ENCODE data around the gene MB21D2. TPM values are rescaled to one million over a fixed set of nuclear protein-coding genes. Genes with fewer than 3 reads are reported as not detected.

Gene MB21D2
- total and polyA plus RNA-seq, 2 of the 8 experiments (the other 6 are each of a cell fraction or from before 2014, with no cell fraction given) = 10.0 to 21.0 TPM

DNA sequence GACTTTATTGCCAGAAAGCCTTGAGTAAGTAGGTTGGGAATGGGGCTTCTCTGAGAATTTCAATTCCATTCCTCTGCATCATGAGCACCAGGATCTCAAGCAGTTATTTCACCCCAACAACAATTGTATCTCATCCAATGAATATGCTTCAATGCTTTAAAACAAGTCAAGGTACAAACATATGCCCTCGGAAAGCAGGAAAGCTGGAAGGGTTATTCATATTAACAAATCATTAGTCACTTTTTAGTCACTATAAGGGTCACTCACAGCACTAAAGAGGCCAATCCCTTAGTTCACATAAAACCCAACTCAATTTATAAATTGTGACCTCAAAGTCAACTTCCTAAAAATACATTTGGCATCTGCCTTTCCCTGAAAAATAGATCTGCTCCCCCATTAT lies 16.2 kb downstream of the MB21D2 start:
- H3K18ac ChIP-seq (ENCODE audit: extremely low read depth, low read length) = no peak overlapping the region
- DNase-seq (ENCODE audit: low read depth in 1 of 2, low spot score in 2 of 2) (no peak), FAIRE-seq (no peak)
- 90% methylated on average over 1 of the region's 1 CpG; no CpG with 5 or more reads in 1 of the 2 experiments for WGBS, 2 experiments (ENCODE audit: extremely low coverage in 1 of 2, insufficient coverage in 1 of 2, insufficient read length in 1 of 2, insufficient replicate concordance in 2 of 2, low coverage in 1 of 2, low lambda C conversion rate in 2 of 2, missing lambda C conversion rate in 1 of 2)
- no peak overlapping the region for H3K4me3 ChIP-seq (ENCODE audit: extremely low read depth in 1 of 4, insufficient read depth in 2 of 4, low read depth in 3 of 4, low read length in 4 of 4)
- H4K8ac ChIP-seq (ENCODE audit: extremely low read depth, insufficient read depth, low read length) = no peak overlapping the region
- peaks cover 6% of the 10 kb centered on the region; the same call in 1 of the 2 replicates for H3K79me1 ChIP-seq (ENCODE audit: low read depth, low read length)
- peaks cover 0 to 3% (median under 1%) of the 10 kb centered on the region in 4 experiments; a peak in 3 of 7 replicates for H3K4me1 ChIP-seq (replicated peaks in 1 of 4; ENCODE audit: control insufficient read depth in 3 of 4, insufficient read depth in 4 of 4, low read length in 3 of 4)
- H2BK20ac ChIP-seq (ENCODE audit: low read length) = no peak overlapping the region
- H4K5ac ChIP-seq (ENCODE audit: insufficient read length, low read depth, low read length) = no peak overlapping the region
- no peak overlapping the region for H2BK15ac ChIP-seq (ENCODE audit: low read length)
- no peaks in the 10 kb centered on the region for H3K23me2 ChIP-seq (ENCODE audit: low read depth, low read length)
- peaks cover 0 to 4% of the 10 kb centered on the region in 2 experiments for H4K20me1 ChIP-seq (replicated peaks in 1 of 2; ENCODE audit: control insufficient read depth in 1 of 2, insufficient read depth in 2 of 2, low read length in 2 of 2)
- peaks cover 8 to 9% of the 10 kb centered on the region in 2 experiments; a peak in 2 of 4 replicates for H3K9me3 ChIP-seq (ENCODE audit: insufficient read depth in 2 of 2, low read depth in 1 of 2, low read length in 1 of 2)
- H3K23ac ChIP-seq (ENCODE audit: insufficient read length) = no peak overlapping the region
- TF ChIP-seq NANOG (IDR thresholded peaks at IDR 0.05; ENCODE audit: insufficient read depth, low read depth, low read length, poor library complexity, severe bottlenecking) = no peak
- TF ChIP-seq TBP (IDR thresholded peaks at IDR 0.05; ENCODE audit: low read depth, low read length) = no peak
- no peak for TF ChIP-seq SIRT6 (IDR thresholded peaks at IDR 0.05; ENCODE audit: low read length)
- TF ChIP-seq CEBPB (IDR thresholded peaks at IDR 0.05; ENCODE audit: low read depth, low read length) = no peak
- TF ChIP-seq HDAC2 (IDR thresholded peaks at IDR 0.05; ENCODE audit: borderline replicate concordance in 1 of 2, low read depth in 2 of 2, low read length in 2 of 2) = no peak
- TF ChIP-seq, protein P1, sequence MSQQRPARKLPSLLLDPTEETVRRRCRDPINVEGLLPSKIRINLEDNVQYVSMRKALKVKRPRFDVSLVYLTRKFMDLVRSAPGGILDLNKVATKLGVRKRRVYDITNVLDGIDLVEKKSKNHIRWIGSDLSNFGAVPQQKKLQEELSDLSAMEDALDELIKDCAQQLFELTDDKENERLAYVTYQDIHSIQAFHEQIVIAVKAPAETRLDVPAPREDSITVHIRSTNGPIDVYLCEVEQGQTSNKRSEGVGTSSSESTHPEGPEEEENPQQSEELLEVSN (IDR thresholded peaks at IDR 0.05) = no peak
- no peak for TF ChIP-seq HDAC6 (IDR thresholded peaks at IDR 0.05; ENCODE audit: low read depth, low read length)
- TF ChIP-seq RAD21 (IDR thresholded peaks at IDR 0.05 in 1 of 2, conservative IDR thresholded peaks at IDR 0.05 in 1 of 2; ENCODE audit: low read depth in 2 of 2, low read length in 2 of 2) = no peak
- TF ChIP-seq SRF (IDR thresholded peaks at IDR 0.05; ENCODE audit: low read depth, low read length) = no peak
- TF ChIP-seq, protein P2, sequence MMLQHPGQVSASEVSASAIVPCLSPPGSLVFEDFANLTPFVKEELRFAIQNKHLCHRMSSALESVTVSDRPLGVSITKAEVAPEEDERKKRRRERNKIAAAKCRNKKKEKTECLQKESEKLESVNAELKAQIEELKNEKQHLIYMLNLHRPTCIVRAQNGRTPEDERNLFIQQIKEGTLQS (IDR thresholded peaks at IDR 0.05; ENCODE audit: insufficient read depth, low read depth, low read length) = no peak
- no peak for TF ChIP-seq EP300 (IDR thresholded peaks at IDR 0.05; ENCODE audit: borderline replicate concordance in 1 of 2, low read depth in 2 of 2, low read length in 2 of 2)
- no peak for TF ChIP-seq RBBP5 (IDR thresholded peaks at IDR 0.05; ENCODE audit: borderline replicate concordance, low read depth, low read length)
- 0 out of 8 replicates have a peak, but pooled peaks cover 0 to 5% (median 1%) of the 10 kb centered on the region in 4 experiments for H3K36me3 ChIP-seq (ENCODE audit: control insufficient read depth in 2 of 4, insufficient read depth in 4 of 4, low read length in 3 of 4)
- H3K4ac ChIP-seq (replicated peaks; ENCODE audit: insufficient read length, low read depth, low read length) = no peak overlapping the region
- H3K9ac ChIP-seq (replicated peaks in 1 of 4; ENCODE audit: extremely low read depth in 1 of 4, low read depth in 3 of 4, low read length in 3 of 4) = no peak overlapping the region
- no peak overlapping the region for H2BK12ac ChIP-seq (ENCODE audit: low read depth, low read length)
- no peak overlapping the region for H3K4me2 ChIP-seq (ENCODE audit: insufficient read depth in 1 of 2, low read depth in 2 of 2, low read length in 2 of 2)
- ChIA-PET CTCF (ENCODE audit: partially characterized antibody) (no interaction called here), POLR2A (ENCODE audit: partially characterized antibody) (interaction anchor here (0.9 to 1.2 kb wide), 2 partner anchors 13 to 16 kb away, joined by 3 read pairs; partner anchors contain the start of gene MB21D2)
- no peak overlapping the region for H3K27ac ChIP-seq (ENCODE audit: low read depth, low read length)
- H3K14ac ChIP-seq (ENCODE audit: insufficient read length) = no peak overlapping the region
- H4K91ac ChIP-seq (replicated peaks; ENCODE audit: insufficient read length, low read length) = no peak overlapping the region
- no peak overlapping the region for H2BK5ac ChIP-seq (ENCODE audit: low read depth, low read length)
- no peak overlapping the region for H2AK5ac ChIP-seq (ENCODE audit: low read depth, low read length)
- peaks cover 26 to 93% of the 10 kb centered on the region in 2 experiments for H3K79me2 ChIP-seq (ENCODE audit: control insufficient read depth in 1 of 2, insufficient read depth in 2 of 2, low read length in 2 of 2)
- no peak overlapping the region for H2AFZ ChIP-seq (ENCODE audit: low read length)
- H3K56ac ChIP-seq (replicated peaks; ENCODE audit: insufficient read length, low read depth, low read length) = no peak overlapping the region
- no peaks in the 10 kb centered on the region for H3K27me3 ChIP-seq (replicated peaks in 1 of 4; ENCODE audit: control insufficient read depth in 3 of 4, extremely low read depth in 1 of 4, insufficient read depth in 3 of 4, low read length in 3 of 4)
- no peak overlapping the region for H2BK120ac ChIP-seq (replicated peaks; ENCODE audit: low read depth, low read length)

All from H1 (cell line).